Keratinocyte (primary cell): Measurements from ENCODE around the gene PCNX1.
"Not testable (repeated sequence)": the region's sequence is repeated elsewhere in the genome, so short reads cannot be mapped to it uniquely, and the experiment has no call there.

Source experiments
- CTCF ChIP-seq, 3 experiments: IDR thresholded peaks in 1 of 3; conservative IDR thresholded peaks in 1 of 3; optimal IDR thresholded peaks in 1 of 3; 2 replicates in 2 of 3; 3 replicates in 1 of 3; pipeline versions ENCODE3 to v1.5.1; 2011; ENCODE audit warnings: low read length in 3 of 3, mild to moderate bottlenecking in 3 of 3, moderate library complexity in 2 of 3, control low read depth in 1 of 3, inconsistent platforms in 1 of 3; ENCODE audit not compliant: insufficient read depth in 2 of 3; ENCODE audit errors: extremely low read depth in 1 of 3
- EZH2 ChIP-seq: IDR thresholded peaks from one replicate; pipeline ENCODE4 v1.6.1; 2012; ENCODE audit warnings: inconsistent platforms, mild to moderate bottlenecking, low read length, moderate library complexity

GRCh38 chr14:70866992-70867391 is 40.3 kb upstream of the PCNX1 start:
- TF ChIP-seq CTCF (optimal IDR thresholded peaks at IDR 0.05 in 1 of 3, IDR thresholded peaks at IDR 0.05 in 1 of 3, conservative IDR thresholded peaks at IDR 0.05 in 1 of 3; ENCODE audit: extremely low read depth in 1 of 3, insufficient read depth in 2 of 3, low read length in 3 of 3); EZH2: not testable (repeated sequence)
